Endodermal cell (in vitro differentiated cells): ENCODE results near the gene AMPD1. TPM values are rescaled to one million over a fixed set of nuclear protein-coding genes. Genes with fewer than 3 reads are reported as not detected.

Experiments used
- DNase-seq: peaks from one replicate; pipeline ENCODE4 v3.0.0-alpha.2; 2017
- H3K27ac ChIP-seq: 2 replicates; pipeline ENCODE4 v1.5.1; 2013; ENCODE audit warnings: mild to moderate bottlenecking, low read depth, low read length, moderate library complexity
- H3K27me3 ChIP-seq: 2 replicates; pipeline ENCODE4 v1.6.1; 2013; ENCODE audit warnings: mild to moderate bottlenecking, low read length, moderate library complexity; ENCODE audit not compliant: insufficient read depth, control insufficient read depth, poor library complexity, severe bottlenecking
- H3K36me3 ChIP-seq: 2 replicates; pipeline ENCODE4 v1.7.0; 2013; ENCODE audit warnings: mild to moderate bottlenecking, low read length, moderate library complexity; ENCODE audit not compliant: control insufficient read depth, insufficient read depth
- H3K4me1 ChIP-seq: one replicate; pipeline ENCODE4 v1.7.0; 2013; ENCODE audit warnings: low read length; ENCODE audit not compliant: control insufficient read depth, insufficient read depth
- H3K4me3 ChIP-seq: 2 replicates; pipeline ENCODE4 v1.5.1; 2013; ENCODE audit warnings: mild to moderate bottlenecking, low read length, moderate library complexity
- H3K9ac ChIP-seq: 2 replicates; pipeline ENCODE4 v1.6.1; 2013; ENCODE audit warnings: mild to moderate bottlenecking, low read length, moderate library complexity; ENCODE audit not compliant: poor library complexity, severe bottlenecking; ENCODE audit errors: extremely low read depth
- H3K9me3 ChIP-seq: 2 replicates; pipeline ENCODE4 v1.6.1; 2013; ENCODE audit warnings: mild to moderate bottlenecking, low read length, moderate library complexity; ENCODE audit not compliant: control insufficient read depth
- H3K27ac Mint-ChIP-seq: 2 replicates; pipeline ENCODE4 v1.8.0; 2020; ENCODE audit warnings: mixed read lengths
- H3K27me3 Mint-ChIP-seq: 2 replicates; pipeline ENCODE4 v1.8.0; 2021; ENCODE audit warnings: mild to moderate bottlenecking, mixed read lengths; ENCODE audit not compliant: insufficient read depth
- H3K36me3 Mint-ChIP-seq: 2 replicates; pipeline ENCODE4 v1.8.0; 2020; ENCODE audit warnings: low read depth, mixed read lengths
- H3K4me1 Mint-ChIP-seq: 2 replicates; pipeline ENCODE4 v1.8.0; 2020; ENCODE audit warnings: mixed read lengths
- H3K4me3 Mint-ChIP-seq: 2 replicates; pipeline ENCODE4 v1.8.0; 2020; ENCODE audit warnings: mild to moderate bottlenecking, moderate library complexity, mixed read lengths
- H3K9me3 Mint-ChIP-seq: 2 replicates; pipeline ENCODE4 v1.8.0; 2020; ENCODE audit warnings: mild to moderate bottlenecking, mixed read lengths
- WGBS, 2 experiments: methylation state at CpG; one replicate each; pipeline versions ENCODE4 v1.1.5 to v1.1.7; 2013; ENCODE audit warnings: missing lambda C conversion rate in 2 of 2, mixed read lengths in 1 of 2; ENCODE audit not compliant: insufficient coverage in 1 of 2, insufficient read length in 1 of 2; 5-methylcytosine and 5-hydroxymethylcytosine counted together
- long read RNA-seq, 4 experiments: library from polyadenylated mRNA in 2 of 4; library from RNA in 1 of 4; library from capped mRNA in 1 of 4; stranded (forward) in 3 of 4; unstranded in 1 of 4; transcript quantifications; one replicate each; pipeline ENCODE4 v2.0.0, GENCODE V29; 2020 to 2021; ENCODE audit warnings: inconsistent platforms in 1 of 4
- polyA plus RNA-seq, 2 experiments: library from polyadenylated mRNA; stranded (reverse); fragments of 50-300 nt; gene quantifications; one replicate each; pipeline ENCODE4 v1.2.3, GENCODE V29; 2013
- total RNA-seq, 2 donors: library from RNA; stranded (reverse); fragmentation: NEBNext Ultra II Directional in 1 of 2; extraction: Animal tissue kit (Norgen Biotek cat#: 25700) in 1 of 2; gene quantifications; 2 replicates in 1 of 2; 3 replicates in 1 of 2; pipeline ENCODE4 v1.2.1, GENCODE V29; 2021
- TF ChIP-seq, protein P1 (sequence below): fragments of 200-600 bp; sonication (generic); conservative IDR thresholded peaks from 2 replicates; pipeline ENCODE4 v1.5.0; 2021; ENCODE audit warnings: antibody characterized with exemption, mild to moderate bottlenecking

The AMPD1 gene
- not detected for total RNA-seq
- polyA plus RNA-seq (2013, experiment 1 of 2), result not detected
- polyA plus RNA-seq (2013, experiment 2 of 2), result not detected
- long read RNA-seq, experiment 1, result 0 reads
- long read RNA-seq, experiment 2, result 0 reads
- long read RNA-seq, experiment 3, result 0 reads
- long read RNA-seq, experiment 4, result 0 reads

DNA sequence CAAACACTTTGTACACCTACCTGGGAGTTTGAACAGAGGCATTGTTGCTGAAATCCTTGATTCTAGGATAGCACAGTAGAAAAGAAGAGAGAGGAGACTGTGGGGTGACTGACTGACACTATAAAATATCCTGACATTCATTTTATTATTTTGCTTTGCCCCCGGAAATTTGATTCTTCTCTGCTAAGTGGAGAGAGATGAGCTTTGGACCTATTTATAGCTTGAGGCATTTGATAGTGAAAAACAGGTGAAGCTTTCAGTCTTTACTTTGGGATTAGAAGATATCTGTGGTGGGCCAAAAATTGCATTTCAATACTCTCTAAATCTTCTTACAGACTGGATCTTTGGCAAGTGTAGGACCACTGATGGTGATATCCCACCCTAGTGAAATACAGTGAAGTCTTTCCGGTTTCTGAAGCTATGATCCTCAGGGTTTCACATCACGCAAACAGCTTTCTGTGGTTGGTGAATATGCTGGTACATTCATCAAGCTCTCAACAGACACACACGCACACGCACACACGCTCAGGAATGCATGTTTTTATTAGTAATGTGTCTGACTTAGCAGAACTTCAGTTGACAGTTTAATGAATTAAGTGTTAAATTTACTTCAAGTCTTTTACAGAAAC, at the start of gene AMPD1:
Gene AMPD1, minus strand, starts transcription at position 117 of the 629 bp plus-strand sequence. Its CDS starts 75 bp downstream, at position 42.
- Histone ChIP-seq H3K36me3 (no peaks in the 10 kb centered on the region), H3K4me3 (no peak within 1 kb of the TSS), H3K9me3 (no peaks in the 10 kb centered on the region), H3K4me1 (peaks cover 6% of the 10 kb centered on the region), H3K27ac (no peak within 1 kb of the TSS), H3K27me3 (peaks cover 8% of the 10 kb centered on the region), H3K9ac (no peak within 1 kb of the TSS)
- TF ChIP-seq, protein P1, sequence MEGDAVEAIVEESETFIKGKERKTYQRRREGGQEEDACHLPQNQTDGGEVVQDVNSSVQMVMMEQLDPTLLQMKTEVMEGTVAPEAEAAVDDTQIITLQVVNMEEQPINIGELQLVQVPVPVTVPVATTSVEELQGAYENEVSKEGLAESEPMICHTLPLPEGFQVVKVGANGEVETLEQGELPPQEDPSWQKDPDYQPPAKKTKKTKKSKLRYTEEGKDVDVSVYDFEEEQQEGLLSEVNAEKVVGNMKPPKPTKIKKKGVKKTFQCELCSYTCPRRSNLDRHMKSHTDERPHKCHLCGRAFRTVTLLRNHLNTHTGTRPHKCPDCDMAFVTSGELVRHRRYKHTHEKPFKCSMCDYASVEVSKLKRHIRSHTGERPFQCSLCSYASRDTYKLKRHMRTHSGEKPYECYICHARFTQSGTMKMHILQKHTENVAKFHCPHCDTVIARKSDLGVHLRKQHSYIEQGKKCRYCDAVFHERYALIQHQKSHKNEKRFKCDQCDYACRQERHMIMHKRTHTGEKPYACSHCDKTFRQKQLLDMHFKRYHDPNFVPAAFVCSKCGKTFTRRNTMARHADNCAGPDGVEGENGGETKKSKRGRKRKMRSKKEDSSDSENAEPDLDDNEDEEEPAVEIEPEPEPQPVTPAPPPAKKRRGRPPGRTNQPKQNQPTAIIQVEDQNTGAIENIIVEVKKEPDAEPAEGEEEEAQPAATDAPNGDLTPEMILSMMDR, result no peak
- Mint-ChIP-seq H3K27ac (no peak within 1 kb of the TSS), H3K4me1 (peaks cover 7% of the 10 kb centered on the region), H3K27me3 (peaks cover 13% of the 10 kb centered on the region), H3K36me3 (no peaks in the 10 kb centered on the region), H3K9me3 (no peaks in the 10 kb centered on the region), H3K4me3 (no peak within 1 kb of the TSS)
- WGBS, 2 experiments, result 93 to 95% methylated on average over 2 to 6 of the region's 6 CpGs
- DNase-seq, result no peak

DNA sequence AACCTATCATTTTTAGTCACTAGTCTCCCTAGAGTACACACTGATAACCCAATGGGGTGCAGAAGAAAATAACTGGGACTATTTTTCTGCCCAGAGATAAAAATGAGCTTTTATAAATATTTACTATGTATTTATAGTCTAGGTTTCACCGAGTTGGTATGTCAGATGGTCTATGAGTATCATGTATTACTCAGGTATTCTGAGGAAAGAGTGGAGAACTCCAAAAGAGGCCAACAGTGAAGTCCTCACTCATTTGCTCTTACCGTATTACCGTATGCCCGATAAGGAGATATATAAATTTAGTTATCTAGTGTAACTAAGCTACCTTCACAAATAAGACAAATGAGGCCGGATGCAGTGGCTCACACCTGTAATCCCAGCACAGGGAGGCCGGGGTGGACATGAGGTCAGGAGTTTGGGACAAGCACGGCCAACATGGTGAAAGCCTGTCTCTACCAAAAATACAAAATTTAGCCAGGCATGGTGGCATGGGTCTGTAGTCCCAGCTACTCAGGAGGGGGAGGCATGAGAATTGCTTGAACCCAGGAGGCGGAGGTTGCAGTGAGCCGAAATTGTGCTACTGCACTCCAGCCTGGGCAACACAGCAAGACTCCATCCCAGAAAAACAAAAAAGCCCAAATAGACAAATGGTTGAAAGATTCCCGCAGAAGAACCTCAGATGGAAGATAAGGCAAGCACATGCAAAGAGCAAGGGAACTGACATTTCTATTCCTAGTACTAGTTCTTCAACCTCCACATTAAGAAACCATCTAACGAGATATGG, 46.8 kb upstream of the AMPD1 start:
- no peak overlapping the region for H3K27ac Mint-ChIP-seq
- WGBS, 2 experiments, result 81 to 96% methylated on average over 5 to 11 of the region's 11 CpGs
- no peak overlapping the region for H3K4me3 Mint-ChIP-seq
- TF ChIP-seq, protein P1, result no peak
- no peak overlapping the region for H3K4me3 ChIP-seq
- H3K9me3 Mint-ChIP-seq, result no peaks in the 10 kb centered on the region
- H3K4me1 Mint-ChIP-seq, result peaks cover 3% of the 10 kb centered on the region
- no peaks in the 10 kb centered on the region for H3K9me3 ChIP-seq
- no peaks in the 10 kb centered on the region for H3K27me3 ChIP-seq
- peaks cover 80% of the 10 kb centered on the region for H3K36me3 Mint-ChIP-seq
- peaks cover 92% of the 10 kb centered on the region for H3K36me3 ChIP-seq
- no peak overlapping the region for H3K27ac ChIP-seq
- DNase-seq, result no peak
- H3K9ac ChIP-seq, result no peak overlapping the region
- no peaks in the 10 kb centered on the region for H3K4me1 ChIP-seq
- H3K27me3 Mint-ChIP-seq, result no peaks in the 10 kb centered on the region

- Histone ChIP-seq H3K4me1 (no peaks in the 10 kb centered on the region), H3K9me3 (no peaks in the 10 kb centered on the region), H3K4me3 (no peak overlapping the region), H3K27ac (no peak overlapping the region), H3K9ac (no peak overlapping the region), H3K36me3 (peaks cover 92% of the 10 kb centered on the region), H3K27me3 (no peaks in the 10 kb centered on the region)
- no peak overlapping the region for H3K4me3 Mint-ChIP-seq
- TF ChIP-seq, protein P1, result no peak
- no peaks in the 10 kb centered on the region for H3K27me3 Mint-ChIP-seq
- WGBS, 2 experiments, result 100% methylated on average over 1 of the region's 1 CpG; no CpG with 5 or more reads in 1 of the 2 experiments
- H3K27ac Mint-ChIP-seq, result peak overlapping the region; percentile 65
- peaks cover 79% of the 10 kb centered on the region for H3K36me3 Mint-ChIP-seq
- no peak for DNase-seq
- no peaks in the 10 kb centered on the region for H3K9me3 Mint-ChIP-seq
- H3K4me1 Mint-ChIP-seq, result peaks cover 3% of the 10 kb centered on the region
These were observed 45.0 kb upstream of the AMPD1 start for GRCh38 chr1:114740331-114740730.
